Gastroesophageal sphincter (tissue), 3 donors: ENCODE data around the gene CASP8AP2.

Experiments used
- POLR2AphosphoS5 ChIP-seq: sonication (generic); formaldehyde crosslinking; IDR thresholded peaks from one replicate; pipeline ENCODE4 v1.6.1; 2017; ENCODE audit warnings: antibody characterized with exemption
- TF ChIP-seq, protein P1 (sequence below), 4 experiments: fragments of 200-600 bp in 2 of 4; fragments of 450-650 bp in 2 of 4; sonication (generic) in 1 of 4; IDR thresholded peaks; one replicate each; pipeline ENCODE4 v1.5.1; 2017 to 2019; ENCODE audit warnings: antibody characterized with exemption in 4 of 4, mild to moderate bottlenecking in 2 of 4, moderate library complexity in 2 of 4

DNA sequence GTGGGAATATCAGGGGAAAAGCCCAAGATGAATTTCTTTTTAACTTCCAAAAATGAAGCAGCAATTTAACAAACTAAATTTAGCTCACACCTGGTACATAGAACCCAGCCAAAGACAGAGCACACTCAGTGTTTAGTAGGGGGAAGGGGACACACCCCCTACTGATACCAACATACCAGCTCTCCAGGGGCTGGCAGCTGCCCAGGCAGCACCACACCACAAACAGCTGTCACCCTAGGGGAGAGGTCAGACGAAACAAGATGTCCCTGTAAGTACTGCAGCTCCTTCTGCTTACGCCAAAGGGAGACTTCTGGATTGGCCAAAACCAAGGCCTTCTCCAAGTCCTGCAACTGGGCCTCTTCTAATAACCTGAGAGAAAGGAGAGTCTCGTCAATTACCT lies 36.1 kb upstream of the CASP8AP2 start:
- TF ChIP-seq, protein P1, sequence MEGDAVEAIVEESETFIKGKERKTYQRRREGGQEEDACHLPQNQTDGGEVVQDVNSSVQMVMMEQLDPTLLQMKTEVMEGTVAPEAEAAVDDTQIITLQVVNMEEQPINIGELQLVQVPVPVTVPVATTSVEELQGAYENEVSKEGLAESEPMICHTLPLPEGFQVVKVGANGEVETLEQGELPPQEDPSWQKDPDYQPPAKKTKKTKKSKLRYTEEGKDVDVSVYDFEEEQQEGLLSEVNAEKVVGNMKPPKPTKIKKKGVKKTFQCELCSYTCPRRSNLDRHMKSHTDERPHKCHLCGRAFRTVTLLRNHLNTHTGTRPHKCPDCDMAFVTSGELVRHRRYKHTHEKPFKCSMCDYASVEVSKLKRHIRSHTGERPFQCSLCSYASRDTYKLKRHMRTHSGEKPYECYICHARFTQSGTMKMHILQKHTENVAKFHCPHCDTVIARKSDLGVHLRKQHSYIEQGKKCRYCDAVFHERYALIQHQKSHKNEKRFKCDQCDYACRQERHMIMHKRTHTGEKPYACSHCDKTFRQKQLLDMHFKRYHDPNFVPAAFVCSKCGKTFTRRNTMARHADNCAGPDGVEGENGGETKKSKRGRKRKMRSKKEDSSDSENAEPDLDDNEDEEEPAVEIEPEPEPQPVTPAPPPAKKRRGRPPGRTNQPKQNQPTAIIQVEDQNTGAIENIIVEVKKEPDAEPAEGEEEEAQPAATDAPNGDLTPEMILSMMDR (IDR thresholded peaks at IDR 0.05), result no peak
- TF ChIP-seq POLR2AphosphoS5, result no peak
